ENCODE measurements around the gene TTC34. TPM values are rescaled to one million over a fixed set of nuclear protein-coding genes. Genes with fewer than 3 reads are reported as not detected.

The TTC34 gene
- total and polyA plus RNA-seq, 9 of the 15 experiments (the other 6 are each of a cell fraction or from before 2014, with no cell fraction given): 0.03 to 0.38 (median 0.05) TPM; not detected in 2

GRCh38 chr1:2826736-2827292 lies 25.3 kb upstream of the TTC34 start:
- in situ Hi-C loops (cut with MboI): loop anchor here (10.0 kb wide), 1 partner anchor 598 kb away; no protein-coding TSS in a partner anchor
- Histone ChIP-seq H3K9me3 (replicated peaks; ENCODE audit: control insufficient read depth, insufficient read depth, low read depth, low read length) (no peaks in the 10 kb centered on the region), H3K9me1 (ENCODE audit: control insufficient read depth, insufficient read depth, low read length) (no peaks in the 10 kb centered on the region), H3K27ac (ENCODE audit: extremely low read depth, low read depth, low read length) (no peak overlapping the region), H3K4me2 (ENCODE audit: insufficient read depth, low read length) (no peak overlapping the region), H2AFZ (ENCODE audit: low read depth, low read length) (no peak overlapping the region), H3K9ac (ENCODE audit: insufficient read depth in 1 of 2, low read depth in 2 of 2, low read length in 2 of 2) (no peak overlapping the region; a peak in 1 of 4 replicates), H4K20me1 (replicated peaks; ENCODE audit: control insufficient read depth, insufficient read depth, low read length) (no peaks in the 10 kb centered on the region), H3K27me3 (ENCODE audit: control insufficient read depth in 2 of 2, insufficient read depth in 2 of 2, low read length in 2 of 2) (no peaks in the 10 kb centered on the region; a peak in 1 of 5 replicates), H3K79me2 (ENCODE audit: control insufficient read depth, insufficient read depth, low read length) (no peaks in the 10 kb centered on the region), H3K4me3 (no peak overlapping the region), H3K36me3 (ENCODE audit: control insufficient read depth, insufficient read depth, low read length) (no peaks in the 10 kb centered on the region), H3K4me1 (replicated peaks in 1 of 2; ENCODE audit: control insufficient read depth in 2 of 2, insufficient read depth in 2 of 2, low read length in 2 of 2) (peaks cover 0 to 3% of the 10 kb centered on the region in 2 experiments; a peak in 1 of 5 replicates)
- ChIA-PET POLR2A (interaction anchor here (0.6 kb wide), 1 partner anchor 596 kb away, joined by 3 read pairs; no protein-coding TSS in a partner anchor), CTCF (ENCODE audit: low intra/inter-chr PET ratio) (no interaction called here)
- 0% methylated on average over 10 of the region's 14 CpGs for WGBS (ENCODE audit: insufficient coverage, low coverage, missing lambda C conversion rate)
- FAIRE-seq: no peak
- TF ChIP-seq CBFA2T2 (conservative IDR thresholded peaks at IDR 0.05) (0 out of 2 replicates have a peak, but pooled peaks have one; percentile 9), SETDB1 (IDR thresholded peaks at IDR 0.05; ENCODE audit: low read length) (no peak), RAD51 (IDR thresholded peaks at IDR 0.05; ENCODE audit: borderline replicate concordance, low read depth) (0 out of 2 replicates have a peak, but pooled peaks have one; percentile 32), SPI1 (IDR thresholded peaks at IDR 0.05; ENCODE audit: borderline replicate concordance, low read depth, low read length) (no peak), ZNF436 (CRISPR knock-in tag; IDR thresholded peaks at IDR 0.05) (no peak), ID3 (CRISPR knock-in tag; IDR thresholded peaks at IDR 0.05) (no peak), ID3 (tag; IDR thresholded peaks at IDR 0.05) (no peak), KLF16 (IDR thresholded peaks at IDR 0.05) (no peak), TFE3 (CRISPR knock-in tag; IDR thresholded peaks at IDR 0.05) (peak; percentile 83)
- intact Hi-C loops (cut with micrococcal nuclease): no loop called here
- BruUV-seq (replicated peaks): no TSS peak
- no peak for DNase-seq (ENCODE audit: extremely low read depth in 1 of 4, low spot score in 3 of 4)
- ATAC-seq: no peak
